ENCODE measurements around the gene ZNF784.

GRCh38 chr19:55578031-55578760, 46.2 kb downstream of the ZNF784 start:
- TF ChIP-seq EZH2phosphoT487 (IDR thresholded peaks at IDR 0.05; ENCODE audit: insufficient read depth, low read depth) (no peak), EZH2 (IDR thresholded peaks at IDR 0.05; ENCODE audit: insufficient read depth, poor library complexity, severe bottlenecking) (no peak)
